Measurements from ENCODE around the gene FOXI2. TPM values are rescaled to one million over a fixed set of nuclear protein-coding genes. Genes with fewer than 3 reads are reported as not detected.

The FOXI2 gene
- total and polyA plus RNA-seq, 2 of the 4 experiments (the other 2 are of a cell fraction) = not detected

GRCh38 chr10:127737563-127738511 lies 852 bp downstream of the FOXI2 start:
- Histone ChIP-seq H3K27ac (ENCODE audit: insufficient read depth, low read length) (no peak overlapping the region), H3K18ac (ENCODE audit: low read depth, low read length) (no peak overlapping the region), H4K20me1 (ENCODE audit: insufficient read depth, low read length) (no peaks in the 10 kb centered on the region), H2BK15ac (ENCODE audit: low read depth, low read length) (no peak overlapping the region), H3K4me2 (ENCODE audit: low read depth, low read length) (no peak overlapping the region), H3K4me3 (ENCODE audit: insufficient read depth, low read depth, low read length) (no peak overlapping the region), H4K5ac (ENCODE audit: low read depth, low read length) (no peak overlapping the region), H3K9ac (ENCODE audit: low read depth, low read length) (no peak overlapping the region), H2AK9ac (replicated peaks; ENCODE audit: low read depth, low read length, poor library complexity) (no peak overlapping the region), H3K9me3 (ENCODE audit: control insufficient read depth, insufficient read depth, low read length) (peaks cover 13% of the 10 kb centered on the region; the same call in 1 of the 2 replicates), H3K36me3 (ENCODE audit: control insufficient read depth, insufficient read depth, low read length) (no peaks in the 10 kb centered on the region), H3K14ac (replicated peaks; ENCODE audit: low read depth, low read length) (no peak overlapping the region), H3K4me1 (ENCODE audit: control insufficient read depth, insufficient read depth, low read length) (no peaks in the 10 kb centered on the region), H4K8ac (ENCODE audit: low read depth in 2 of 2, low read length in 2 of 2) (no peak overlapping the region), H3K4ac (ENCODE audit: low read depth, low read length) (no peak overlapping the region), H2AK5ac (ENCODE audit: low read depth, low read length) (no peak overlapping the region), H3K79me1 (ENCODE audit: low read depth in 1 of 2, low read length in 2 of 2) (no peaks in the 10 kb centered on the region), H3K23ac (ENCODE audit: low read depth, low read length) (no peak overlapping the region), H4K91ac (ENCODE audit: insufficient read depth, low read depth, low read length) (no peak overlapping the region), H2AFZ (replicated peaks; ENCODE audit: low read length, poor library complexity) (no peak overlapping the region), H3K9me1 (ENCODE audit: insufficient read depth, low read length) (no peaks in the 10 kb centered on the region), H2BK20ac (ENCODE audit: low read depth, low read length) (no peak overlapping the region), H2BK120ac (ENCODE audit: low read depth, low read length) (no peak overlapping the region), H2BK5ac (ENCODE audit: low read depth, low read length, poor library complexity, severe bottlenecking) (no peak overlapping the region), H3K56ac (ENCODE audit: extremely low read depth, insufficient read depth, low read length) (no peak overlapping the region), H3K27me3 (ENCODE audit: control insufficient read depth, insufficient read depth, low read length) (peaks cover 6% of the 10 kb centered on the region; the same call in 1 of the 2 replicates)
- ChIA-PET CTCF (no interaction called here), POLR2A (ENCODE audit: unreplicated experiment) (no interaction called here)
- dilution Hi-C loops (cut with HindIII; ENCODE audit: low sequenced_read_pairs, unreplicated experiment) = no loop called here
- BruUV-seq (replicated peaks) = no TSS peak
- in situ Hi-C loops (cut with MboI; ENCODE audit: low sequenced_read_pairs) = no loop called here
- 6% methylated on average over 23 of the region's 59 CpGs; no CpG with 5 or more reads in 1 of the 2 experiments for WGBS, 2 experiments (ENCODE audit: extremely low coverage in 2 of 2, insufficient read length in 1 of 2)
- ATAC-seq (ENCODE audit: low read depth) (no peak), DNase-seq (no peak)
- intact Hi-C loops (cut with micrococcal nuclease) = no loop called here
- TF ChIP-seq RFX5 (IDR thresholded peaks at IDR 0.05; ENCODE audit: low read depth, low read length) (no peak), RCOR1 (IDR thresholded peaks at IDR 0.05; ENCODE audit: insufficient replicate concordance, low read length) (no peak), FOS (IDR thresholded peaks at IDR 0.05; ENCODE audit: low read depth, low read length) (no peak), MXI1 (IDR thresholded peaks at IDR 0.05; ENCODE audit: borderline replicate concordance, low read depth, low read length) (no peak), RAD21 (IDR thresholded peaks at IDR 0.05; ENCODE audit: low read length) (no peak), CEBPB (IDR thresholded peaks at IDR 0.05; ENCODE audit: low read depth, low read length) (no peak), POLR2A (IDR thresholded peaks at IDR 0.05; ENCODE audit: low read depth, low read length) (no peak), CTCF (conservative IDR thresholded peaks at IDR 0.05; ENCODE audit: low read depth, low read length) (no peak), BHLHE40 (IDR thresholded peaks at IDR 0.05; ENCODE audit: low read depth, low read length) (no peak), MAZ (IDR thresholded peaks at IDR 0.05; ENCODE audit: borderline replicate concordance, low read depth, low read length) (no peak), USF2 (IDR thresholded peaks at IDR 0.05; ENCODE audit: low read depth, low read length) (no peak), NFE2L2 (IDR thresholded peaks at IDR 0.05; ENCODE audit: low read depth, low read length) (no peak)
